GM11168 (cell line): Measurements from ENCODE around the gene FER.

Experiments used
- in situ Hi-C: fragments of 300-500 bp; cut with MboI; formaldehyde crosslinking; loops from one replicate; pipeline ENCODE4 v1.12.0; 2022; ENCODE audit warnings: low sequenced_read_pairs; ENCODE audit not compliant: unreplicated experiment

The FER gene

GRCh38 chr5:109080896-109081295, 333.2 kb downstream of the FER start:
- in situ Hi-C loops: no loop called here

GRCh38 chr5:109083937-109084336, 336.2 kb downstream of the FER start:
- in situ Hi-C loops: no loop called here

GRCh38 chr5:109089191-109089590, 341.5 kb downstream of the FER start:
- in situ Hi-C loops: no loop called here

DNA sequence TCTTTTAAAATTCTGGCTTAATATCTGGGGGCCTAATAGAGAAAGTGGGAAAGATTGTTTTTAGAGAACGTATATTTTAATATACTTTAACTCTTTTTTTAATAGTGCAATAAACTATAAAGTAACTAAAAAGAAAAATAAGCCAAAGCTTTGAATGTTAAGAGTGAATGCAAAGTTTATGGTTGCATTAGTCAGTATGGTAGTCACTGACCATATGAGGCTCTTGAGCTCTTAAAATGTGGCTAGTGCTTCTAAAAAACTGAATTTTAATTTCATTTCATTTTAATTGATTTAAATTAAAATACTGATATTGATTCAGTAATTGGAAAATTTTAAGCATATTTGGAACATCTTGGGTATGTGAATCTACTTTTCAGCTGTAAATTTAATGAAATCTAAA, 351.4 kb downstream of the FER start:
- in situ Hi-C loops: no loop called here

GRCh38 chr5:109100971-109101370, 353.3 kb downstream of the FER start:
- in situ Hi-C loops: no loop called here

DNA sequence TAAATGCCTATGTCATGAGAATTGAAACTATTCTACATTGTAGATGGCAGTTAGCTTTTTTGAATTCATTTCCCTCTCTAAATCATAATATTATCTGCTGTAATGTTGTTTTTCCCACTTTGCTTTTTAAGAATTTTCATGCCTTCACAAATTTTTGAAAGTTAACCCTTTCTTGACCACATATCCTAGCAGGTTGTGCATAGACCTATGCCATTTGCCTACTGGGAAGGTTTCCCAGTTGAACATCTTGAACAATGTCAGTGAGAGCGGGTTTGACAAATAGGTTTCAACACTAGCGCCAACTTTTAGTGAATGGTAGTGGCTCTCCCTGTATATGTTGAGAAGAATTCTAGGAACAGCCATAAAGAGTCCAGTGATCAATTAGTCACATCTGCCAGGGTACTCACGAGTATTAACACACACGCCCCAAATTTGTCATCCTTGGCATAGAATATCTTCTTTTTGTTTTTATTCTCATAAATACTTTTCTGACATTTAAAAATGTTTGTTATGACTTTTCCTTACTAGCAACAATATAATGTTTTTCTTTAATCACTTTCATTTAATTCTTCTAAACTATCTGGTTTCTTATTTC, 354.5 kb downstream of the FER start:
- in situ Hi-C loops: no loop called here

- in situ Hi-C loops: no loop called here
These were observed 358.1 kb downstream of the FER start for GRCh38 chr5:109105631-109106267.

DNA sequence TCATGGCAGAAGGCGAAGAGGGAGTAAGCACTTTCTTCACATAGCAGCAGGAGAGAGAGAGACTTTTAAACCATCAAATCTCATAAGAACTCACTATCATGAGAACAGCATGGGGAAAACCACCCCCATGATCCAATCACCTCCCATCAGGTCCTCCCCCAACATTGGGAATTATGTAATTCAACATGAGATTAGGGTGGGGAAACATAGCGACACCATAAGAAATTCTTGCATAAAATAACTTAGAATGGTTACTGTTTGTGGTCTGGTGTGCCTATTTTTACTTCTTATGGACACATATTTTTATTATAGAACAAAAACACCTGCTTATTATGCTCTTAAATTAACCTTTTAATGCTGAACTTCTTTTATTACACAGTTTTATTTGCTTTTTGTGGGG, 364.0 kb downstream of the FER start:
- in situ Hi-C loops: no loop called here

DNA sequence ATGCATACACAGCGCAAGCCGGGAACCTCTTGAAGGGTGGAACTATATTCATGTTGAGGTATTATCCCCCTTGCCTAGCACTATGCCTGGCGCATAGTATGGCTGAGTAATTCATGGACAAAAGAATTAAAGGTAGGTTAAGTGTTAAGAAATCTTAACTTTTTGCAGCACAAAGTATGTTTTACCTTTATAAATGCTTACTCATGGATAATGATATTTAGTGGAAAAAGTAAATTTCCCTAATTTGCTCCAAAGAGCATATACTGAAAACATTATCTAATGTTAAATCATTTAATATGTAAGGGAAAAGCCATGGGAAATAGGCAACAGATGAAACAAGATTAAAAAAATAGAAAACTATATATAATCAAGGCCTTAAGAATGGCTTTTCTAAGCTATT, 365.9 kb downstream of the FER start:
- in situ Hi-C loops: no loop called here

DNA sequence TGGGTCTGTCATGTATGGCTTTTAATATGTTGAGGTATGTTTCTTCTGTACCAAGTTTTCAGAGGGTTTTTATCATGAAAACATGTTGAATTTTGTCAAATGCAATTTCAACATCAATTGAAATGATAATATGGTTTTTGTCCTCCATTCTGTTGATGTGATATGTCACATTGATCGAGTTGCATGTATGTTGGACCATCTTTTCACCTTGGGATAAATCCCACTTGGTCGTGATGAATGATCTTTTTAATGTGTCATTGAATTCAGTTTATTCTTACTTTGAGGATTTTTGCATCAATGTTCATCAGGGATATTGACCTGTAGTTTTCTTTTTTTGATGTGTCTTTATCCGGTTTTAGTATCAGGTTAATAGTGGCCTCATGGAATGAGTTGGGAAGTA, 373.5 kb downstream of the FER start:
- in situ Hi-C loops: no loop called here

DNA sequence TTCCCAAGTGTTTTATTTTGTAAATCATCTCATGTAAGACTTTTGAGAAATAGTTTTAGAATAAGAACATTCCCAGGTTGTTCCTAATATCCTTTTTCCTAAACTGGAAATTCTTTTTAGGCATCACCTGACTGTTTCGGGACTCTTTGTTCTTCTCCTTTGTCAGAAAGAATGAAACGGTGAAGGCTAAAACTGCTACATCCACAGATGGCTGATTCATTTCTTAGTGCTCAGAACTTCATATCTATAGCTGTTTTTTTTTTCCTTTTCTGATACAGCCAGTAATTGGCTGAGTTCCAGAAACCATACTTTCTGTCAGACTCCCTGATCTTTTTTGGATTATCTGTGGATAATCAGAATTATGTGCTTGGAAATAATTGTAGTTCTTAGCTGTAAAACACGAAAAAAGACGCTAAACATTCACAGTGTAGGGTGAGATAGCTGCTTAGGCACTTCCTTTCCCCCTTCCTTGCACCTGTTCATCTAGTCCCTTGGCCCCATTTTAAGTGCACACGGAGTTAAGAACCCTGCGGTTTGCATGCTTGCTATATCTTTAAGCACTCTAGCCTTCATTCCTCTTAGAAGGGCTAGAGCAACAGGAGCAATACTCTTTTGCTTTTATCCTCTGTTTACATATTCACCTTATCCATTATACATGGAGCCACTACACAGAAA, 378.2 kb downstream of the FER start:
- in situ Hi-C loops: no loop called here

DNA sequence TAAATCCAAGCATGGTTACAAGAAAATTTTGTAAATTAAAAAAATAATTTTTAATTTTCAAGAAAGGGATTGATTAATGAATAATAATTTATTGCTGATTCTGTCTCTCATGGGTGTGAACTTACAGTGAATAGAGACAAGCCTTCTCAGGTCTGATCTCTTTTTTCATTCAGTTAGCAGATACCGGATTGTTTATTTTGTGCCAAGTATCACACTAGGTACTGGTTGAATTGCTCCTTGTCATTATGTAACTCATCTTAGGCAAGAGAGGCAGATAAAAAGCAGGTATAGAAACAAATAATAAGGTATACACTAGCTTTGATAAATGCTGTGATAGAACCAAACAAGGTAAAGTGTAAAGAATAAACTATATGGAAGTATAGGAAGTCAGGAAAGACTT, 378.8 kb downstream of the FER start:
- in situ Hi-C loops: no loop called here

GRCh38 chr5:109136906-109137305, 389.2 kb downstream of the FER start:
- in situ Hi-C loops: no loop called here

DNA sequence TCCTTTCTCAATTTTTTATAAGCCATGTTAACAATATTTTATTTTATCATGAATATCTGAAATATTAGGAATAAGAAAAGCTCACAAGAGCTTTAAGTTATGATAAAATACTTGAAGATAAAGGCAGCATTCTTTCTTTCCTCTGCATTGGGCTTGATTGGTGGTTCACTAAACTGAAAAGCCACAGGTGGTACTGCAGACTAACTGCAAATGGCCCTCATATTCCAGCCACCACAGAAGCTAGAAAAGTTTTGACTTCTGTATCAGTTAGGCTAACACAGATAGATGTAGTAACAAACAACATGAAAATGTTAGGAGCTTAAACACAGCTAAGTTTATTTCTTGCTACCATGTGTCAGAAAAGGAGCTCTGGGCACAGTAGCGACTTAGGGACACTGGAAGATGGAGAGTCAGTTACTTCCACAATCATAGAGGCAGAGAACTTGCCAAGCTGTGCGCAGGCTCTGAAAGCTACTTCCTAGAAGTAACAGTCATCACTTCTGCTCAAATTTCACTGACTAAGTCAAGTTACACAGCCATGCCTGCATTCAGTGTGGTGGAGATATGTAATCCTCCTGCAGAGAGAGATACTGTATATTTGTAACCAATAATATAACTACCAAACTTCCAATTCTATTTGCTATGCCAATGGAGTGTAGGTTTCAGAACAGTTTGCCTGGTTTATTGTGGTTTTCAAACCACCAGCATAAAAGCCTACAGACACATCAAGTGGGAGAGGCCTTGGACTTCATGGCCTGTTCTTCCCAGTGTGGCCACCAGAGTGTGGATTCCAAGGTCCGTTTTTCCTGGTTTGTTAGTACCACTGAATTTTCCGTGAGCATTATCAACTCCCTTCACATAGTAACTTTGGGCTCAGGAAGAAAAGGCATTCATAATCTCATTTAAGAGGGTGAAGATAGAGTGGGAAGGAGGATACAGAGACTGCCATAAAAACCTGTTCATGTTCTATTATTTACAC, 393.8 kb downstream of the FER start:
- in situ Hi-C loops: no loop called here

- in situ Hi-C loops: no loop called here
These were observed 395.3 kb downstream of the FER start for GRCh38 chr5:109143031-109143430.

DNA sequence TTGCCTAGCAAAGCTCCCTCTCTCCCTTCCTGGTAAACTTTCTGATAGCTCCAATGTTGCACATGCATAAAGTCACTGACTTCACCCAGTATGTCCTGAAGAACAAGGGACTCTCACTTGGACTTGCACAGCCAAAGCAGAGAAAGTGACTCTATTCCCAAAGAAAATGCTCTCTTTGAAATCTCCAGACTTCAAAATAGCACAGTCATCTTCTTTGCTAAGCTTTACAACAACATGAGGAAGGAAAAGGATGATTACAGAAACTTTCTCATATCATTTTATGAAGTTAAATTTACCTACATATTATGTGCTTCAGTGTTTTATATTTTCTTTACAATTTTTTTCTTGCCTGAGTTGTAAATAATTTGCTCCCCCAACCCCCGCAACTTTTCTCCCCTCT, 397.4 kb downstream of the FER start:
- in situ Hi-C loops: no loop called here

DNA sequence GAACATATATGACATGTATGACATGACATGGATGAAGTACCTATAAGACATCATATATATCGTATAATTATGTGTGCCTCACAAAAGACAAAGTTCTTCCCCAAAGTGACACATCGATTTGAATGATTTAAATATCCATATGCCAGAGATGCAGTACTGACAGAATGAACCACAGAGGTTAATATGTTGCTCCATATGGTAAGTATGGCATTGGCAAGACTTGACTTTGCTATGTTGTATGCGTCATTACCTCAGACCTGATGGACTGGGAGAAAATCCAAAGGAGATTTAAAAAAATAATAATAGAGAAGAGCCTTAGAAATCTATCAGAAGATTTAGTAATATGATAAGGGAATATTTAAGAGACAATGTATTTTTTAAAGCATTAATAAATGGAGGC, 398.9 kb downstream of the FER start:
- in situ Hi-C loops: no loop called here

DNA sequence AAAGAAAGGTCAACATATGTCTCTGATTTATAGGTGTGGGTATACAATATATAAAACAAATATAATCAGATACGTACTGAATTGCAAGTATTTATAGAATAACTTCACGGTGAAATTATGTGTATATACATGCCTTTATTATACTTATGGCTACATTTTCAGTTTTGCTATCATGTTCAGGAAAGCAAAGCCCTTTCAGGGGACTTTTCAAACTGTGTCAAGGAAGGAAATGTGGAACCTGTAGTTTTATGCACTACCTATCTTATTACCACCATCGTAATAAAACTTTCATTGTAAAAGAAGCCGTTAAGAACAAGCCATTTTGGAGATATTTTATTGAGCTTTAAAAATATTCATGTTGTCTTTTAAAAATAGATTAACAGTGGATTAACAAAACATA, 404.9 kb downstream of the FER start:
- in situ Hi-C loops: no loop called here

- in situ Hi-C loops: no loop called here
These were observed 407.9 kb downstream of the FER start for GRCh38 chr5:109155625-109156024.

DNA sequence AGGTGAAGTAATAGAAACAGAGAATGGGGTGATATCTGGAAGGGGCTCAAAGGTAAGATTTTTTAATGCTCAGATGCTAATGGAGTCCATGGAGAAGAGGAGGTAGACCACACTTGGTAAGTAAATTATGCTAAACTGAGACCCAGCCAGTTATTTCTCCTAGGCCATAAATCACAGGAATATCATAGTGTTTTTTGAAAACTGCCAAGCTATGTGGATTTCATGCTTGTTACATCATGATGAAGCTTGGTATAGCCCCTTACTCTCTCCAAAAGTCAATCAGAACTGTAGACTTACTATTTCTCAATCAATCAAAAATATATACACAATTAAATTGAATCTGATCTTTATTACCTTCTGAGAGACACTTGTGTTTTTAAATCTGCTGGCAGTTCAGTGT, 409.2 kb downstream of the FER start:
- in situ Hi-C loops: no loop called here

GRCh38 chr5:109160468-109160867, 412.8 kb downstream of the FER start:
- in situ Hi-C loops: no loop called here
